ENCODE data around the gene GSTK1. TPM values are rescaled to one million over a fixed set of nuclear protein-coding genes. Genes with fewer than 3 reads are reported as not detected.
"Not testable (repeated sequence)": the region's sequence is repeated elsewhere in the genome, so short reads cannot be mapped to it uniquely, and the experiment has no call there.

Gene GSTK1
- total RNA-seq, 1 experiment from 2014 or later, result 127 TPM

DNA sequence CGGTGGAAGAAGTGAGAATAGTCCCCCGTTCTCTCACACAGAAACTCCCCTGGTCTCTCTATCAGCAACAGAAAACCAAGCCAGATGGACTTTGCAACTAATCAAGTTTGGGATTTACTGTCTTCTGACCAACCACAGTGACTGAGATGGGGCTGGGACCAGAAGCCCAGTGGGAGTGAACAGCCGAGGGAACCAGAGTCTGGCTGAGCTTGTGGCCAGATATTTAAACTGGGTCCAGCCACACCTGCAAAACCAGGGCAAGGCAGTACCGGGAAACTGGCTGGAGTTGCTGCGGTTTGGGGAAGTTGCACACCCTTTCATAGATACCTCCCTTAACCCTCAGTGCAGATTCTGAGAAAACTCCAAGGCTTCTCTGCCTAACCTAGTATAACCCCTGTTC is 6.0 kb downstream of the GSTK1 start:
- DNase-seq (ENCODE audit: low read depth), result no peak

DNA sequence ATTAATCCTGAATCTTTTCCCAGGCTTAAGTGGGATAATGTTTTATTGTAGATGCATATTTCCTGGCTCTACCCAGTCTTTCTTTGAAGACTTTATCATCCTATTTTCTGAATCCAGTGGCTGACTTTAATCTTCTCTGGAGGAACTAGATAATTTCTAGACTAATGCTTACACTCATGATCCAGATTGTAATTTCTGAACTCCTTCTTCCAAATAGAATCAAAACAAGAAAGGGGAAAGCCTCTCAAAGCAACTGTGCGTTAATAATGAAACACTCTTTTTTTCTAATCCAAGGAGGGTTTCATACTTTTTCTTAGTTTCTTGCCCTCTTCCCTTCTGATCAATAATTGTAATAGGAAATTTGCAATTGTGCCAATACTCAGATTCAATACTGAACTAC is 8.0 kb downstream of the GSTK1 start:
- no peak for DNase-seq (ENCODE audit: low read depth)

DNA sequence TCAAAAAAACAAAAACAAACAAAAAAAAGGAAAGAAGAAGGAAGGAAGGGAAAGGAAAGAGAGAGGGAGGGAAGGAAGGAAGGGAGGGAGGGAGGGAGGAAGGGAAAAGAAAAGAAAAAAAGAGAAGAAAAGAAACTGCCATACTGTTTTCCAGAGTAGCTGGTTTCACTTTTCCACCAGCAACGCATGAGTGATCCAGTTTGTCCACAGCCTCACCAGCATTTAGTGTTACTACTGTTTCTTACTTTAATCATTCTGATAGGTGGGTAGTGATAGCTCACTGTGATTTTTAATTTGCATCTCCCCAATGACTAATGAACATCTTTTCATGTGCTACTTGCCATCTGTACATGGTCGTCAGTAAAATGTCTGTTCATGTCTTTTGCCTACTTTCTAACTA is 9.6 kb downstream of the GSTK1 start:
- DNase-seq (ENCODE audit: low read depth), result no peak

DNA sequence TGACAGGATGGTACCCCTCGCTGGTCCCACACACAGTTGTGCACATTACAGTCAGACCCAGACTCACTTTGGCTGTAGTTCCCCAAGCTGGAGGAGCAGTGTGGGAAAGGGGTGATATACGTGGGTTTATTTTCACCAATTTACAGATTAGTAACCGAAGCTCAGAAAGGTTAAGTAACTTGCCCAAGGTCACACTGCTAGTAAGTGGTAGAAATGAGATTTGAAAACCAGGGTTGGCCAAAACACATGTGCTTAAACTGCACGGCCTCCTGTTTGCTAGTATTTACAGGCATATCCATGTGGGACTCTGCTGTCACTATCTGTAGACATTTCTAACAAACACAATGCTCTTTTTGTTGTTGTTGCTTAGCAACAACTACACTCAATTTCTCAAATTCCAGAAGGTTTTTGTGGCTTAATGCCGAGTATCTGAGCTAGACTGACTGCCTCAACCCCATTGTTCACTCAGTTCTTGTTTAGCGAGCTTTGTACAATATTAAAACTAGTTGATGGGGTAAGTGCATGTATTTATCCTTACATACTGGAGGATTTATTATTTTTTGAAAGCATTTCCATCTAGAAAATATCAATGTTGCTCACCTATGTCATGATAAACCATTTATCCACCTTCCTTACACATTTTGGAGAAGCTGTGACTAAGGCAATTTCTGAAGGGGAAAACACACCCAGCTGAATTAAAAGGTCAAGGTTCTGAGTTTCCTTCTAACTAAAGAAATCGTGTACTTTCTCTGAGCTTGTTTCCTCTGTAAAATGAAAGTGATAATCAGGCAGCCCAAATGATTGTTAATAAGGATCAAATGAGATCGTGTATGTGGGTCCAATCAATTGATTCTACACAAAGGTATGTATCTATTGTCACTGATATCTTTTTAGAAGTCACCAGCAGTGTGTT is 16.2 kb downstream of the GSTK1 start:
- peak; percentile 90 for DNase-seq (ENCODE audit: low read depth)

DNA sequence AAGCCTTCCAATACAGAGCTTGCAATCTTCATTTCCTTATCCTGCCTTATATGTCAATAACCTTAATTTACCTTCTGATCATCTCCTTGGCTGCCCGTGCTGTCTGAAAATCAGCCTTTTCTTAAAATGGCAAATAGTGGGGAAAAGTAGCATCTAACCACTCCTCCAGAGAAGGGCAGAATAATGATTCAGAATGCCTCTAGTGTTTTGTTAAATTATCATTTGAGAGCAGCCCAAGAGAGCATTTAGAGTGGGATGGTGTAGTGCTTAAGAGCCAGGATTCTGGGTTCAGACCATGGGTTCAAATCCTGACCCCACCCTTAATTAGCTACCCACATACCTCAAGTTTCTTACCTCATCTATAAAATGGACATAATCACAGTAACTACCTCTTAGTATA is 16.9 kb downstream of the GSTK1 start:
- DNase-seq (ENCODE audit: low read depth), result no peak

DNA sequence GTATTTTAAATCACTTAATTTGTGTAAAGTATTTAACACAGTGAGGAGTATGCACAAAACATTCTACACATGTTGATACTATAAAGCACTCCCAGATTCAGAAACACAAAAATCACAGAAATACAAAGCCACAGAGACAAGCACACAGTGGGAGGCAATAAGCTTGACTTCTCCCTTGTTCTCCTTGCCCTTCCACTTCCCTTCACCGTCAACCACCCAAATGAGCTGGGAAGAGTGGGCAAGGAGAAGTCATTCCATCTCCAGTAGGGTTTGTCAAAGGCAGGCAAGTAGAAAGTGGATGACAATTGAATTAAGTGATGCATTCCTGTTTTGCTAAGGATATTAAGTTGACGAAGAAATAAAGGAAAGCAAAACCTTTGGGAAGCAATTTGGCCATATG is 17.3 kb downstream of the GSTK1 start:
- no peak for DNase-seq (ENCODE audit: low read depth)

DNA sequence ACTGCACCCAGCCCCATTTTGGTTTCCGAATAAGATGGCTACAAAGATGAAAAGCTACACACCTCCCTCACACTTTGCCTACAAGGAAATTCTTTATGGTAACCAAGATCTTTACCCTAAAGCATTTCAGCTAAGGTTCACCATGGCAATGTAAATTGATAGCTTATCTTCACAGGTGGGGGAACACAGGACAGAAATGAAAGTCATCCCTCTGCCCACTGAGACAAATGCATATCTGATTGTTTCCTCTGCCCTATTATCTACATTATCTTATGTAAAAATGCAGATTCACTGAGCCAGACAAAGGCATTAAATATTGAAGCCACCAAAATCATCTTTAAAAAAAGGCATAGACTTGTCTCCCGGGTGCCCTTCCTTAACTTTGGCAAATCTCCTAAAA is 18.3 kb downstream of the GSTK1 start:
- DNase-seq (ENCODE audit: low read depth), result no peak

DNA sequence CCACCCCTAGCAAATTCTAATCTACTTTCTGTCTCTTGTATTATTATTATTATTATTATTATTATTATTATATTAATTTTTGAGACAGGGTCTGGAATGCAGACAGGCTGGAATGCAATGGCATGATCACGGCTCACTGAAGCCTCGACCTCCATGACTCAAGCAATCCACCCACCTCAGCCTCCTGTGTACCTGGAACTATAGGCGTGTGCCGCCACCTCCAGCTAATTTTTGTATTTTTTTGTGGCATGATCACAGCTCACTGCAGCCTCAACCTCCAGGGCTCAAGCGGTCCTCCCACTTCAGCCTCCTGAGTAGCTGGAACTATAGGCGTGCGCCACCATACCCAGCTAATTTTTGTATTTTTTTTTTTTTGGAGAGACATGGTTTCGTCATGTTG is 18.9 kb downstream of the GSTK1 start:
- DNase-seq (ENCODE audit: low read depth), result no peak

DNA sequence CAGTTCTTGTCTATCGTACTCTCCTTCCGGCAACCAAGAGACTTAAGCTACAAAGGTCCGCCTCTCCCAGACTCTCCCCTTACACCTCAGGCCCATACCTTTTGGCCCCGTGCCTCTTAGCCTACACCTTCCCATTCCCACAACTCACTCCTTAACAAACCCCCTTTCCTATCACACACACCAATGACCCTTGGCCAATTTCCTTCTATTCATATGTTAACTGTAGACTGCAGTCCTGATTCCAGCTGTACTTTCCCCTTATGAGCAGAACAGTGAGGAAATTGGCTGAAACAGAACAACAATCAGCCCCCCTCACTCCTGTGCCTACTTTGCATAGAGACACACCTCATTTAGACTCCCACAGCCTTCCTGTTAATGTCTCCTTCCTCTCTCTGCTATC is 20.1 kb downstream of the GSTK1 start:
- DNase-seq (ENCODE audit: low read depth), result no peak

DNA sequence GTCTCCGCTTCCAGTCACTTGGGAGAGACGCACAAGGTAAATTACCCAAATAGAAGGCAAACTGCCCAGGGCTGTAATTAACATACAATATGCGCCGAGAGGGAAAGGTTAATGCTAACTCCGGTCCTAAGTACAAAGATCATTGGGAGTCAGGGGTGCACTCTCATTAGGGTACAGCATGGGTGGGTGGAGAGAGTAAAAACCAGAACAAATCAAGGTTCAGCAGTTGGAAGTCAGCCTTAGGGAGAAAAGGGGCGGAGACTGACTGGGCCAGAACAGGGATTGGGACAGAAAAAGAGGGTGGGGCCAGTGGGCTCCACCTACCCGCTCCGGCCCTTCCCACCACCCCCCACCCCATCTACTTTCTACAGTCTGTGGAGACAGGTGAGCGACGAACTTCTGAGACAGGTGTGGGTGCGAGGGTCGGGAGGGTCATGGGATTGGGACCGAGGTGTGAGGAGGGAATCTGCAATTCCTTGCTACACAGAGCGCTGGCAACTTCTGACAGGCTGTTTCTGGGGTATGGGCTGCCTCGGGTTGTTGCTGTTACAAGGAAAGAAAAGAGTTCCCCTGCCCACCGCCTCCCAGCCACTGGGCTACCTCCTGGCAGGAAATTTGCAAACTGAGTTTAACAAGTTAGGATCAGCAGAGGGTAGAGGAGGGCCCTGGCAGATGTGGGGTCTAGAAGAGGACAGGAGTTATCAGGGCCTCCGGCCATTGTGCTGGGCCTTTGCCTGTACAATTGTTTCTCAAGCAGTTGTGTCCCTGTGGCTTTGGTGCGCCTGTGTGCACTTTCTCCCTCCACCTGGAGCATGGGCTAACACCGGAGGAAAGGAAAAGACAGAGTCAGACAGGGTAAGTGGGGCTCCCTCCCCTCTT is 21.6 kb downstream of the GSTK1 start, which contains the start of gene TMEM139:
Gene TMEM139, plus strand, starts transcription at position 368 of the 879 bp plus-strand sequence. CDS start 1,000 bp downstream, outside the sequence.
- no peak for DNase-seq (ENCODE audit: low read depth)

DNA sequence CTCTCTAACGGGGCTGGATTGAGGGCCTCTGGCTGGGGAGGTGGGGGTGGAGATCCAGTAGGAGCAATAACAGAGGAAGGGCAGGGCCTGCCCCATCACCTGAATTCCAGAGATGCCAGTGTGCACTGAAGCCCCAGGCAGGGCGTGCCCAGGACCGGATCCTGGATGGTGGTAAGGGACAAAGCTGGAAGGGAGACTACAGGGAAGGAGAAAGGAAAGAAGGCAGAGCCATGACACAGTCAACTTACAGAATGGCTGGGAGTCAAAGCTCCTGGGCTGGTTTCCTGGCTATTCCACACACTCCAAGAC is 22.2 kb downstream of the GSTK1 start:
- DNase-seq (ENCODE audit: low read depth), result peak; percentile 45

DNA sequence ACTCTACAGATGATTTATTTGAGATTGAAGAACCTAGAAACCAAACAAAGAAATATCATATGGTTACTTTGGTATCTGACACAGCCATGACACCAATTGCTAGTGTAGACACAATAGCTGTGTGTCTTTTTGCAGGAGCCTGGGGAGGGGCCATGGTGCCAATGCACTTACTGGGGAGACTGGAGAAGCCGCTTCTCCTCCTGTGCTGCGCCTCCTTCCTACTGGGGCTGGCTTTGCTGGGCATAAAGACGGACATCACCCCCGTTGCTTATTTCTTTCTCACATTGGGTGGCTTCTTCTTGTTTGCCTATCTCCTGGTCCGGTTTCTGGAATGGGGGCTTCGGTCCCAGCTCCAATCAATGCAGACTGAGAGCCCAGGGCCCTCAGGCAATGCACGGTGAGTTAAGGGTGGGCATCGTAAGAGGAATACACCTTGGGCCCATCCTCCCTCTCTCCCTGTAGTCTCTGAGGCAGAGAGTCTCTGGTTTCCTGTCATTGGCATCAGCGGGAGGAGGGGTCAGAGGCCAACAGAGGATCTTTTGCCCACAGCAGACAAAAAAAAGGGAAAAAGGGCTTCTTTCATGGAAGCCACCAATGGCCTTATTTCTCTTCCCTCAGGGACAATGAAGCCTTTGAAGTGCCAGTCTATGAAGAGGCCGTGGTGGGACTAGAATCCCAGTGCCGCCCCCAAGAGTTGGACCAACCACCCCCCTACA is 22.7 kb downstream of the GSTK1 start:
- no peak for DNase-seq (ENCODE audit: low read depth)

DNA sequence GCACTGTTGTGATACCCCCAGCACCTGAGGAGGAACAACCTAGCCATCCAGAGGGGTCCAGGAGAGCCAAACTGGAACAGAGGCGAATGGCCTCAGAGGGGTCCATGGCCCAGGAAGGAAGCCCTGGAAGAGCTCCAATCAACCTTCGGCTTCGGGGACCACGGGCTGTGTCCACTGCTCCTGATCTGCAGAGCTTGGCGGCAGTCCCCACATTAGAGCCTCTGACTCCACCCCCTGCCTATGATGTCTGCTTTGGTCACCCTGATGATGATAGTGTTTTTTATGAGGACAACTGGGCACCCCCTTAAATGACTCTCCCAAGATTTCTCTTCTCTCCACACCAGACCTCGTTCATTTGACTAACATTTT is 23.3 kb downstream of the GSTK1 start:
- no peak for DNase-seq (ENCODE audit: low read depth)

DNA sequence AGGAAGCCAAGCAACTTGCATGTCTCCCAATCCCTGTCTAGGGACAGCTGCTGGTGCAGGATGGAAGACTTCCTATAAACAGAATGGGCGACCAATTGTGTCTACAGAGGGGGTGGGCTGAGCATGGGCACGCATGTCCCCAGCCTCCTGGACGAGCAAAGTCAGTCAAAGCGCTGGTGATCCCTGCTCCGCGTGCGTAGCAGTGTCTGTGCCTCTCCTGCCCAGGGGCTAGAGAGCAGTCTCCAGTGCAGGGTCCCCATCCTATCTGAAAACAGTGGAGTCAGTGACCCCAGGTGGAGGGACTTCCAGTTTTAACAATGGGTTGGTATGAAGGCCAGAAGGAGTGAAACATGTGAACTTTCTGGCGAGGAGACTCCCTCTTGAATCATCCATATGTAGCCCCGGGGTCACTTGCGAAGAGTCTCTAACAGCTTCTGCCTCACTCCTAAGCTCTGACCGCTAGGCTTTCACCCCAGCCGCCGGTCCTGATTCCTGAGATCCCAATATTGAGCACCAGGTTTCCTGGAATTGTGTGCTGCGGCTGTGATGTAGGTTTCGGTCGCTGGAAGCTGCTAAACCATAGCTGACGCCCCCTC is 24.2 kb downstream of the GSTK1 start:
- DNase-seq (ENCODE audit: low read depth), result no peak

DNA sequence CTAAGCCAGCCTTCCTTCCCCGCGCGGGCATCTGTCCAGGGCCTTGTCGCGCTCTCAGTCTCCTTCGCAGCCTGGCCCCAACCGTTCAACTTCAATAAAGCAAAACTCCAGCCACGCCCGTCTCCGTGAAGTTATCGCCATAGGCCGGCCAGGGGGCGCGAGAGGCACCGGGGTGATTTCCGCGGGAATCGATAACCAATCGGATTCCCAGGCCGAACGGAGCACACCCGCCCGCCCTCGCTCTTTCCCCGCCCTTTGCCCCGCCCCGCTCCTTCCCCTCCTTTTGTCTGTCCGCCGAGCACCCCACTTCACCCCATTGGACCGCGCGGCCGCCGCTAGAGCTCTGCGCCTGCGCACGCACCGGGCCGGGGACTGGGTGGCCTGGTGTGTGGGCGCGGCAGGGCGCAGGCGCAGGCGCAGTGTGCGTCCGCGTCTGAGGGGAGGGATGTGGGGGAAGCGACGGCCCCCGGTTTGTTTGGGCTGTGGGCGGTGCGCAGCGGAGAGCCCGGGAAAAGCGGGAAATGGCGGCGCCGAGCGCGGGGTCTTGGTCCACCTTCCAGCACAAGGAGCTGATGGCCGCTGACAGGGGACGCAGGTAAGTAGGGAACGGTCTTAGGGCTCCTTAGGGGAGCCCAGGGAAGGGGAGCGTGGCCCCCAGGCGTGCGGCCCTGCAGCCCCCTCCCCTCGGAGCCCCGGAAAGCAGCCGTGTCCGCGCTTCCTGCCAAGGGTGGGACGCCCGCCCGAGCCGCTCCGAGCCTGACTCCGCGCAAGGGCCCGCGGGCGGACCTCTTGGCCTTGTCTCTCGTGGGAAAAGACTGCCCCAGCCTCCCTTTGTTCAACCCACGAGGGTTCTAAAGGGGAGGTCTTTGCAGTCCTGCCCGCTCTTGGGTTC is 24.9 kb downstream of the GSTK1 start, which contains the start of gene CASP2:
Gene CASP2, plus strand, starts transcription at position 417 of the 892 bp plus-strand sequence. Its CDS starts 105 bp downstream, at position 522.
- peak; percentile 98 for DNase-seq (ENCODE audit: low read depth)

DNA sequence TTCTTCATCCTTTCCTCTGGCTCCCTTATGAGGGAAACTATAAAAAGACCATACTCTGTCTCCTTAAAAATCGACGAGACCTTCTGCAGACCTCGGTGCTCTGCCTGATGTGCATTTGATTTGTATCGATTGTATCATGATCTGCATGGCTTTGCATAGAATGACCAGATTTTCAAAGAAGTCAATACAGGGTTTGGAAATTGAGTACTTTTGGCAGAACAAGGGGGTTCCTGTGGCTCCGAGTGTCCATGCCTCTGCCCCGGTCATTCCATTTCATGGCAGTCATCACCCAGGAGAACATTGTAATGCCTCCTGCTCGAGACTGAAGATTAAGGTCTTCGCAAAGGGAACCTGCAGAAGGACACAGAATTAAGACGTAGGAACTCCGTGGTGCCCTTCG is 25.6 kb downstream of the GSTK1 start:
- peak; percentile 41 for DNase-seq (ENCODE audit: low read depth)

DNA sequence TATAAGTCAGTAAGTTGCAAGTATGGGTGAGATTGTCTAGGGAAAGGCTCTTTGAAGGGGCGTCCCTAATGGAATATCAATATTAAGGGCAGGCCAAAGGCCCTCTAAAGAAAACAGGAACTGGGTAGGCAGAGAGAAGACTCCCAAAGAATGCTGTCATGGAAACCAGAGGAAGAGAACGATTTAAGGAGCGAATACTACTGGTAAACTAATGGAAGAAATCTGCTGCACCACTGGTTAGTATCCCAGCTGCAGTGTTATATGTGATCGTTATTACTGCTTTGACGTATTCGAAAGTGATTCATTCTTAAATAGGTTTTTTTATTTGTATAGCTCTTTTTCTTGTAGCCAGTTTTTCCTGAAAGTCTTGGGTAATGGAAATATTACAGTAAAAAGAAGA is 26.2 kb downstream of the GSTK1 start:
- DNase-seq (ENCODE audit: low read depth), result no peak

DNA sequence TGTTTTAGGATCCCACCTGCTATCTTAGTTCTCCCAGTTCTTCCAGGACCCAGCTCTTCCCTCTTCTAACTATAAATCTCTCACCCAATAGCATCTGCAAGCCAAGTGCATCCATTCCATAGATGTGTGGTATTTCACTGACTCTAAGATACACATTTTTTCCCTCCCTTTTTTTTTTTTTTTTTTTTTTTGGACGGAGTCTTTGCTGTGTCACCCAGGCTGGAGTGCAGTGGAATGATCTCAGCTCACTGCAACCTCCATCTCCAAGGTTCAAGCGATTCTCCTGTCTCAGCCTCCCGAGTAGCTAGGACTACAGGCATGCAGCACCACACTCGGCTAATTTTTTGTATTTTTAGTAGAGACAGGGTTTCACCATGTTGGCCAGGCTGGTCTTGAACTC is 26.6 kb downstream of the GSTK1 start:
- DNase-seq (ENCODE audit: low read depth), result not testable (repeated sequence)

DNA sequence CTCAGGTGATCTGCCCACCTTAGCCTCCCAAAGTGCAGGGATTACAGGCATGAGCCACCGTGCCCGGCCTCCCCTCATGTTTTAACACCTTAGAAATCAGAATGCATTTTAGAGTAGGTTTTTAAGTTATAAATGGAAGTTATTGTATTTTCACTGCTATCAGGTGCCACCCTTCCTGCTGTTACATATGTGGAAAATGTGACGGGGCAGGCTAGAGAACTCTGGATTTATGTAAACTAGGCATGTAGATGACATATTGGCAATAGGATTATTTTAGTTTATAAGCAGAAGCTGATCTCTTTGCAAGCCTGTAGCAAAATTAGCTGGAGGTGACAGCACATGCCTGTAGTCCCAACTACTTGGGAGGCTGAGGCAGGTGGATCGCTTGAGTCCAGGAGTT is 27.1 kb downstream of the GSTK1 start:
- DNase-seq (ENCODE audit: low read depth), result no peak

DNA sequence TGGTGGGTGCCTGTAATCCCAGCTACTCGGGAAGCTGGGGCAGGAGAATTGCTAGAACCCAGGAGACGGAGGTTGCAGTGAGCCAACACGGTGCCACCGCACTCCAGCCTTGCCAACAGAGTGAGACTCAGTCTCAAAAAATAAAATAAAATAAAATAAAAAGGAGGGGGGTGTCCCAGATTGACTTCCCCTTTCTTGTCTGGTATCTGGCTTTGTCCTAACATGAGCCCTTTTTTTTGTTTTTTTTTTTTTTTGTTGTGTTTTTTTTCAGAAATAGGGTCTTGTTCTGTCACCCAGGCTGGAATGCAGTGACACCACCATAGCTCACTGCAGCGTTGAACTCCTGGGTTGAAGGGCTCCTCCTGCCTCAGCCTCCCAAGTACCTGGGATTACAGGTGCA is 29.6 kb downstream of the GSTK1 start:
- DNase-seq (ENCODE audit: low read depth), result no peak

DNA sequence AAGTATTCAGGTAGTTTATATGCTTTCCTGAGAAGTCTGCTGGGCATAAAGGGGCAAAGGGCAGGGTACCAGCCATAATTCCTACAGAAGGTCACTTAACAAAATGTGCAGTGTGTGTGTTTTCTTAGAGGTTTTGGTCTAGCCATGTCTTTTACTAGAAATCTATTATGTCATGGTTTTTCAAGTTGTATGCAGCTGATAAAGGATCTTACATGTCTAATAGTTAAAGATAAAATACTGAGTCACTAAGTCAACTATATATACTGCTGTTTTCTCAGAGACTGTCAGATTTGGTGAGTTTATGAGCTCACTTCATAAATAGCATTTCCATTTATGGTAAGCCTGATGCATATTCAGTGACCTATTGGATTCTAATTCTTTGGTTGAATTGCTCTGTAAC is 32.6 kb downstream of the GSTK1 start:
- DNase-seq (ENCODE audit: low read depth), result no peak
